ENCODE results near the gene CAMSAP2.
A peak's percentile ranks its signal among the peaks of the same experiment; 100 is the strongest.

CAMSAP2 gene

GRCh38 chr1:200890818-200891773 is 152.4 kb downstream of the CAMSAP2 start:
- TF ChIP-seq CTCF (IDR thresholded peaks at IDR 0.05; ENCODE audit: insufficient read depth, missing control alignments): peak; percentile 37
- no peak for DNase-seq (ENCODE audit: insufficient read length, low spot score)
- no peak for FAIRE-seq

GRCh38 chr1:200891774-200892157 is 153.1 kb downstream of the CAMSAP2 start:
- FAIRE-seq (no peak), DNase-seq (ENCODE audit: insufficient read length, low spot score) (no peak)
- no peak for TF ChIP-seq CTCF (IDR thresholded peaks at IDR 0.05; ENCODE audit: insufficient read depth, missing control alignments)

- no peak for FAIRE-seq
These were observed 153.9 kb downstream of the CAMSAP2 start for GRCh38 chr1:200892546-200892945.

GRCh38 chr1:200892958-200893357 is 154.3 kb downstream of the CAMSAP2 start:
- no peak for TF ChIP-seq CTCF (IDR thresholded peaks at IDR 0.05; ENCODE audit: insufficient read depth, missing control alignments)
- no peak for DNase-seq (ENCODE audit: insufficient read length, low spot score)
- no peak for FAIRE-seq

More at GRCh38 chr1:200892546-200892945, 153.9 kb downstream of the CAMSAP2 start:
- DNase-seq (ENCODE audit: insufficient read length, low spot score): no peak
- no peak for TF ChIP-seq CTCF (IDR thresholded peaks at IDR 0.05; ENCODE audit: insufficient read depth, missing control alignments)

- DNase-seq (ENCODE audit: insufficient read length, low spot score) (no peak), FAIRE-seq (no peak)
- no peak for TF ChIP-seq CTCF (IDR thresholded peaks at IDR 0.05; ENCODE audit: insufficient read depth, missing control alignments)
These were observed 154.8 kb downstream of the CAMSAP2 start for GRCh38 chr1:200893411-200893901.

GRCh38 chr1:200894712-200895442 is 156.2 kb downstream of the CAMSAP2 start, which contains the start of gene INAVA:
INAVA (plus strand) TSS chr1:200894900; CDS start chr1:200898401, 3,501 bp downstream.
- no peak for DNase-seq (ENCODE audit: insufficient read length, low spot score)
- FAIRE-seq: no peak
- no peak for TF ChIP-seq CTCF (IDR thresholded peaks at IDR 0.05; ENCODE audit: insufficient read depth, missing control alignments)

Measured in D721Med (cell line).